Measurements from ENCODE around the gene SGIP1.

Gene SGIP1

GRCh38 chr1:66519992-66520391, 14.0 kb upstream of the SGIP1 start:
- no peaks in the 10 kb centered on the region for H3K9me2 ChIP-seq (ENCODE audit: low read depth, low read length)
- H3K4me2 ChIP-seq (ENCODE audit: low read length), result no peak overlapping the region
- peaks cover 5% of the 10 kb centered on the region; the same call in 1 of the 2 replicates for H3K27me3 ChIP-seq (ENCODE audit: insufficient read depth, low read length)
- H3K79me2 ChIP-seq (ENCODE audit: insufficient read depth, low read length), result no peaks in the 10 kb centered on the region
- H3K9me3 ChIP-seq (ENCODE audit: low read length), result no peaks in the 10 kb centered on the region
- no peak overlapping the region for H3K9ac ChIP-seq (ENCODE audit: low read length)
- no peak overlapping the region for H3K27ac ChIP-seq (ENCODE audit: low read depth, low read length, poor library complexity, severe bottlenecking)
- no peak overlapping the region for H3K4me3 ChIP-seq (ENCODE audit: low read depth, low read length, poor library complexity, severe bottlenecking)
- TF ChIP-seq CTCF (IDR thresholded peaks at IDR 0.05; ENCODE audit: low read length) (no peak), EZH2 (IDR thresholded peaks at IDR 0.05; ENCODE audit: borderline replicate concordance, low read length) (no peak)
- H2AFZ ChIP-seq (ENCODE audit: low read length), result no peak overlapping the region
- H3K4me1 ChIP-seq (ENCODE audit: insufficient read depth, low read length, severe bottlenecking), result no peaks in the 10 kb centered on the region
- no peaks in the 10 kb centered on the region for H4K20me1 ChIP-seq (ENCODE audit: insufficient read depth, low read length)
- no peaks in the 10 kb centered on the region for H3F3A ChIP-seq (ENCODE audit: insufficient read depth, low read length)
- H3K36me3 ChIP-seq (ENCODE audit: insufficient read depth, low read length), result no peaks in the 10 kb centered on the region

GRCh38 chr1:66520655-66521054, 13.3 kb upstream of the SGIP1 start:
- H3K9me2 ChIP-seq (ENCODE audit: low read depth, low read length), result no peaks in the 10 kb centered on the region
- H3K4me2 ChIP-seq (ENCODE audit: low read length), result no peak overlapping the region
- H3K9ac ChIP-seq (ENCODE audit: low read length), result no peak overlapping the region
- no peaks in the 10 kb centered on the region for H4K20me1 ChIP-seq (ENCODE audit: insufficient read depth, low read length)
- H3K36me3 ChIP-seq (ENCODE audit: insufficient read depth, low read length), result no peaks in the 10 kb centered on the region
- peaks cover 5% of the 10 kb centered on the region; the same call in 1 of the 2 replicates for H3K27me3 ChIP-seq (ENCODE audit: insufficient read depth, low read length)
- H3F3A ChIP-seq (ENCODE audit: insufficient read depth, low read length), result no peaks in the 10 kb centered on the region
- H3K27ac ChIP-seq (ENCODE audit: low read depth, low read length, poor library complexity, severe bottlenecking), result no peak overlapping the region
- TF ChIP-seq EZH2 (IDR thresholded peaks at IDR 0.05; ENCODE audit: borderline replicate concordance, low read length), result no peak
- no peak for TF ChIP-seq CTCF (IDR thresholded peaks at IDR 0.05; ENCODE audit: low read length)
- no peak overlapping the region for H2AFZ ChIP-seq (ENCODE audit: low read length)
- H3K79me2 ChIP-seq (ENCODE audit: insufficient read depth, low read length), result no peaks in the 10 kb centered on the region
- no peaks in the 10 kb centered on the region for H3K4me1 ChIP-seq (ENCODE audit: insufficient read depth, low read length, severe bottlenecking)
- no peaks in the 10 kb centered on the region for H3K9me3 ChIP-seq (ENCODE audit: low read length)
- no peak overlapping the region for H3K4me3 ChIP-seq (ENCODE audit: low read depth, low read length, poor library complexity, severe bottlenecking)

- no peak overlapping the region for H2AFZ ChIP-seq (ENCODE audit: low read length)
- H3F3A ChIP-seq (ENCODE audit: insufficient read depth, low read length), result no peaks in the 10 kb centered on the region
- H3K9me3 ChIP-seq (ENCODE audit: low read length), result no peaks in the 10 kb centered on the region
- H3K36me3 ChIP-seq (ENCODE audit: insufficient read depth, low read length), result no peaks in the 10 kb centered on the region
- TF ChIP-seq EZH2 (IDR thresholded peaks at IDR 0.05; ENCODE audit: borderline replicate concordance, low read length) (no peak), CTCF (IDR thresholded peaks at IDR 0.05; ENCODE audit: low read length) (no peak)
- no peaks in the 10 kb centered on the region for H3K79me2 ChIP-seq (ENCODE audit: insufficient read depth, low read length)
- H3K4me1 ChIP-seq (ENCODE audit: insufficient read depth, low read length, severe bottlenecking), result no peaks in the 10 kb centered on the region
- no peaks in the 10 kb centered on the region for H3K9me2 ChIP-seq (ENCODE audit: low read depth, low read length)
- H3K9ac ChIP-seq (ENCODE audit: low read length), result no peak overlapping the region
- H3K27me3 ChIP-seq (ENCODE audit: insufficient read depth, low read length), result peaks cover 5% of the 10 kb centered on the region; the same call in 1 of the 2 replicates
- H3K4me2 ChIP-seq (ENCODE audit: low read length), result no peak overlapping the region
- H3K4me3 ChIP-seq (ENCODE audit: low read depth, low read length, poor library complexity, severe bottlenecking), result no peak overlapping the region
- no peak overlapping the region for H3K27ac ChIP-seq (ENCODE audit: low read depth, low read length, poor library complexity, severe bottlenecking)
- H4K20me1 ChIP-seq (ENCODE audit: insufficient read depth, low read length), result no peaks in the 10 kb centered on the region
Measured at GRCh38 chr1:66521721-66522365, 12.1 kb upstream of the SGIP1 start.
